GM12872 (cell line): ENCODE data around the gene BANK1.

Source experiments
- TF ChIP-seq, protein P1 (sequence below): IDR thresholded peaks from 3 replicates; pipeline ENCODE4 v1.5.1; 2011; ENCODE audit warnings: low read depth, mild to moderate bottlenecking, low read length, moderate library complexity; ENCODE audit not compliant: insufficient read depth

BANK1 gene

GRCh38 chr4:101790521-101791181 lies at the start of gene BANK1:
BANK1 (plus strand) TSS chr4:101790730; CDS start chr4:101790881, 151 bp downstream.
- TF ChIP-seq, protein P1, sequence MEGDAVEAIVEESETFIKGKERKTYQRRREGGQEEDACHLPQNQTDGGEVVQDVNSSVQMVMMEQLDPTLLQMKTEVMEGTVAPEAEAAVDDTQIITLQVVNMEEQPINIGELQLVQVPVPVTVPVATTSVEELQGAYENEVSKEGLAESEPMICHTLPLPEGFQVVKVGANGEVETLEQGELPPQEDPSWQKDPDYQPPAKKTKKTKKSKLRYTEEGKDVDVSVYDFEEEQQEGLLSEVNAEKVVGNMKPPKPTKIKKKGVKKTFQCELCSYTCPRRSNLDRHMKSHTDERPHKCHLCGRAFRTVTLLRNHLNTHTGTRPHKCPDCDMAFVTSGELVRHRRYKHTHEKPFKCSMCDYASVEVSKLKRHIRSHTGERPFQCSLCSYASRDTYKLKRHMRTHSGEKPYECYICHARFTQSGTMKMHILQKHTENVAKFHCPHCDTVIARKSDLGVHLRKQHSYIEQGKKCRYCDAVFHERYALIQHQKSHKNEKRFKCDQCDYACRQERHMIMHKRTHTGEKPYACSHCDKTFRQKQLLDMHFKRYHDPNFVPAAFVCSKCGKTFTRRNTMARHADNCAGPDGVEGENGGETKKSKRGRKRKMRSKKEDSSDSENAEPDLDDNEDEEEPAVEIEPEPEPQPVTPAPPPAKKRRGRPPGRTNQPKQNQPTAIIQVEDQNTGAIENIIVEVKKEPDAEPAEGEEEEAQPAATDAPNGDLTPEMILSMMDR, result peak; percentile 31; the same call in 2 of the 3 replicates

DNA sequence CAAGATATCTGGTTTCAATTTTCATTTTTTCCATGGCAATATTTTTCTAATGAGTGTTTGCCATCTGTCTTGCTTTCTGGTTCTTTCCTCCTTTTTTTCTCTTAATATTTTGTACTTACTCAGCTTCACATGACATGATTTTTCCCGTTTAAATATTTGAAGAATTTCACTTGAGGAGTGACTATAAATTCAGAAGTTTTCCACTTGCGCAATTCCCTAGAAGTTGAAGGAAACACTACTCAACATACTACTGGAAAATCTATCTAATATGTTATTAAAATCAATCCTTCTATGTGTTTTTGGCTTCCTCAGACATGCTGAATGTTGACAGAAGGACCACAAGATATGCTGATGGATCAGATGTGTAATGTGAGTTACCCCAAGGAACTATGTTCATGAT lies 36.8 kb upstream of the BANK1 start:
- TF ChIP-seq, protein P1, result no peak

- TF ChIP-seq, protein P1, result no peak
These were observed 34.3 kb upstream of the BANK1 start for GRCh38 chr4:101756181-101756580.

GRCh38 chr4:101761405-101761804 lies 29.1 kb upstream of the BANK1 start:
- TF ChIP-seq, protein P1, result no peak

DNA sequence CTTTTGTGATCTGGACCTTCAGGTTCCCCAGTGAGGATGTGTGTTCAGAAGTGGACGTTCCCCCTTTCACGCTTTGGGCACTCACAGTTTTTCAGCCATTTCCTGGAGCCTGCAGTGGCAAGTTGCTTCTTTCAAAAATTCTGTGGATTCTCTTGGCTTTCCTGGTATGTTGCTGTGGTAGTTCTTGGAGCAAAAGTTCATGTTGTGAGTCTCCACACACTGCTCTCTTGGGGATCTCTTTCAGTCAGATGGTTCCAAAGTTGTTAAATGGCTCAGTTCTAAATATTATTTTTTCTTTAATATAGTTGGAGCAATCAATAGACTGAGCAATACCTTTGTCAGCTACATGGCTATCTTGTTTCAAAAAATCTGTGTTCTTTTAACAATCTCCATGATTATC lies 28.5 kb upstream of the BANK1 start:
- TF ChIP-seq, protein P1, result no peak

DNA sequence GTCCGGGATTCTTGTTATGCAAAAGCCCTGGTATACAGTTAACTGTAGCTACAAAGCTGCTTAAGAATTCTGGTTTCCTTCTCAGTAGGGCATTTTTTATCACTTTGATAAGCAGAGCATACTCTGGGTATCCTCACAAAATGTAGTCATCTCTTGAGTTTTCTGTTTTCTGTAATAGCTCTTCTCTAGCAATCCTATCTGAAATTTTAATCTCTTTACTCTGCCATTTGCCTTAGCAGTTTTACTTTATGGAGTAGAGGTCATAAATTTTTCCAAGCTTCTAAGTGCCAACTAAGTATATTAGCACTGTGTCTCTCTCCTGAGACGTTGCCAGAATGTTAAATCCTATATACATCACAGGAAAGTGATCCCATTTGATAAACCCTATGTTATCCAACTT lies 28.0 kb upstream of the BANK1 start:
- TF ChIP-seq, protein P1, result no peak

DNA sequence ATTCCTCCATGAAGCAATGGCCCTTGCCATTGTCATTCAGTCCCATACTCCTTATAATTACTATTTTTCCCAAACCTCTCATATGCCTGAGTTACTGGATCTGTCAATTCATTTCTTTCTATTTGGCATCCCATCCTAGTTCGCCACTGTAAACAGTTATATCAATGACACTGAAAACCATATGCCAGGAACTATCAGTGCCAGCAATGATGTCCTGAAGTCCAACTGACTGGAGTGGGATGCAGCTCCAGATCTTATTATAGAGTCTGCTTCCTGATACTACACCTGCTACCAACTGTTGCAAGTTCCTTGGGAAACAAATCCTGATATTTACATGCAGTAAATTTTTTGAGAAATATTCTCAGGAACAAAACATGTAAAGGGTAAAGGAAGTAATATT lies 27.0 kb upstream of the BANK1 start:
- TF ChIP-seq, protein P1, result no peak
